HG03097 (cell line): ENCODE data around the gene ABCB7.
"Not testable (repeated sequence)": the region's sequence is repeated elsewhere in the genome, so short reads cannot be mapped to it uniquely, and the experiment has no call there.

Source experiments
- ATAC-seq: cut with Tn5 transposase; IDR thresholded peaks from one replicate; pipeline ENCODE4 v1.9.1; 2021; ENCODE audit not compliant: unreplicated experiment, low FRiP score

ABCB7 gene

DNA sequence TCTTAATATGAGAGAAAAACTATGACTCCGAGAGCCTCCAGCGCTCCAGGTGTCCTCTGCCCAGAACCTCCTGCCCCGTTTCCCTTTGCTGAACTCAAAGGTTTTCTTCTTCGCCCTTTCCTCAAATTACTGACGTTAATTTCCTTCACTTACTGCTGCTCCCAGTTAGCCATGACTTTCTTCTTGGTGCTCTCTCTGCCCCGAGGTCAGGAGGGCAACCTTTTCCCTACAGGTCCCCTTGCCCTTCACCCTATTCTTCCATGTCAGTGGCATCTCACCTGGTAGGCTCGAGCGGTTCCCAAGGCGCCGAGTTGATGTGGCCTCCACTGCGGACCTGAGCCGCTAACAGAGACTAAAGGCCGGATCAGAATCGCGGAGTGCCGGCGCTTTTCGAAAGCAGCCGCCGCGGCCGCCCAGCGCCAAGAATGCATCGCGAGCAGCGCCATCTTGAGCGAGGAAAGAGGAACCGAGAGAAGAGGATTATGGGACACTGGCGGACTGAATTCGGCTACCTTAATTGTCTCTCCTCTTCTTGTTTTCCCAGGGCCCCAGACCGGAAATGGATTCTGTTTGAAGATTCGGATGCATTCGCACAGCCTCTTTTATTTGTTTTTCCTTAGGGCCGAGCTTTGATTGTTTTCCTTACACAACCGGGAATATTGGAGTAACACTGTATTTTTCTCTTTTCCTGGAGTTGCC lies at the start of gene ABCB7:
TSS of gene ABCB7 (minus strand) at position 457 of the 699 bp plus-strand sequence. CDS start at position 446, 11 bp downstream.
- peak; percentile 80 for ATAC-seq

DNA sequence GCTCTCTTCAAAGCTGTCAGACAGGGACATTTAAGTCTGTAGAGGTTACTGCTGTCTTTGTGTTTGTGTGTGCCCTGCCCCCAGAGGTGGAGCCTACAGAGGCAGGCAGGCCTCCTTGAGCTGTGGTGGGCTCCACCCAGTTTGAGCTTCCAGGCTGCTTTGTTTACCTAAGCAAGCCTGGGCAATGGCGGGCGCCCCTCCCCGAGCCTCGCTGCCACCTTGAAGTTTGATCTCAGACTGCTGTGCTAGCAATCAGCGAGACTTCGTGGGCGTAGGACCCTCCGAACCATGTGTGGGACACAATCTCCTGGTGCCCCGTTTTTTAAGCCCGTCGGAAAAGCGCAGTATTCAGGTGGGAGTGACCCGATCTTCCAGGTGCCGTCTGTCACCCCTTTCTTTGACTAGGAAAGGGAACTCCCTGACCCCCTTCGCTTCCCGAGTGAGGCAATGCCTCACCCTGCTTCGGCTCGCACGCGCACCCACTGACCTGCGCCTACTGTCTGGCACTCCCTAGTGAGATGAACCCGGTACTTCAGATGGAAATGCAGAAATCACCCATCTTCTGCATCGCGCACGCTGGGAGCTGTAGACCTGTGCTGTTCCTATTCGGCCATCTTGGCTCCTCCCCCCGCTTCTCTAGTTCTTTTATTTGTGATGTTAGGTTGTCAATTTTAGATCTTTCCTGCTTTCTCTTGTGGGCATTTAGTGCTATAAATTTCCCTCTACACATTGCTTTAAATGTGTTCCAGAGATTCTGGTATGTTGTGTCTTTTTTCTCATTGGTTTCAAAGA lies 32.5 kb upstream of the ABCB7 start:
- ATAC-seq = not testable (repeated sequence)

DNA sequence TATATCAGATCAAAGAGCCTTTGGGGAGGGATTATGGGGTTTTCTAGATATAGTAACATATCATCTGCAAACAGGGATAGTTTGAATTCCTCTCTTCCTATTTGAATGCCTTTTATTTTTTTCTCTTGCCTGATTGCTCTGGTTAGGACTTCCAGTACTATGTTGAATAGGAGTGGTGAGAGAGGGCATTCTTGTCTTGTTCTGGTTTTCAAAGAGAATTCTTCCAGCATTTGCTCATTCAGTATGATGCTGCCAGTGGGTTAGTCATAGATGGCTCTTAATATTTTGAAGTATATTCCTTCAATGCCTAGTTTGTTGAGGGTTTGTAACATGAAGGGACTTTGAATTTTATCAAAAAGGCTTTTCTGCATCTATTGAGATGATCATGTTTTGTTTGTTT lies 25.6 kb upstream of the ABCB7 start:
- ATAC-seq = no peak

DNA sequence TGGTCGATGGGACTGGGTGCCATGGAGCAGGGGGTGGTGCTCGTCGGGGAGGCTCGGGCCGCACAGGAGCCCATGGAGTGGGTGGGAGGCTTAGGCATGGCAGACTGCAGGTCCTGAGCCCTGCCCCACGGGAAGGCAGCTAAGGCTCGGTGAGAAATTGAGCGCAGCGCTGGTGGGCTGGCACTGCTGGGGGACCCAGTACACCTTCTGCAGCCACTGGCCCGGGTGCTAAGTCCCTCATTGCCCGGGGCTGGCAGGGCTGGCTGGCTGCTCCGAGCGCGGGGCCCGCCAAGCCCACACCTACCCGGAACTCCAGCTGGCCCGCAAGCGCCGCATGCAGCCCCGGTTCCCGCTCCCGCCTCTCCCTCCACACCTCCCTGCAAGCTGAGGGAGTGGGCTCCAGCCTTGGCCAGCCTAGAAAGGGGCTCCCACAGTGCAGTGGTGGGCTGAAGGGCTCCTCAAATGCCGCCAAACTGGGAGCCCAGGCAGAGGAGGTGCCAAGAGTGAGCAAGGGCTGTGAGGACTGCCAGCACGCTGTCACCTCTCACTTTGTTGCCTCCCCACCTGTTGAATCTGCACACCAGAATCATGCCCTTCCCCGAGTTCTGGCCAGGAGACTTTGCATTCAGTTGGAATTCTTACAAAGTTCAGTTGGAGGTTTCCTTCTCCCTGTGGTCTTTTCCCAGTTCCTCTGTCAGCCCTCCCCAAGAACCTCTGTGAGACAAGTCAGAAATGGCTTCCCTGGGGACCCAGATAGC lies 23.6 kb upstream of the ABCB7 start:
- ATAC-seq = not testable (repeated sequence)

DNA sequence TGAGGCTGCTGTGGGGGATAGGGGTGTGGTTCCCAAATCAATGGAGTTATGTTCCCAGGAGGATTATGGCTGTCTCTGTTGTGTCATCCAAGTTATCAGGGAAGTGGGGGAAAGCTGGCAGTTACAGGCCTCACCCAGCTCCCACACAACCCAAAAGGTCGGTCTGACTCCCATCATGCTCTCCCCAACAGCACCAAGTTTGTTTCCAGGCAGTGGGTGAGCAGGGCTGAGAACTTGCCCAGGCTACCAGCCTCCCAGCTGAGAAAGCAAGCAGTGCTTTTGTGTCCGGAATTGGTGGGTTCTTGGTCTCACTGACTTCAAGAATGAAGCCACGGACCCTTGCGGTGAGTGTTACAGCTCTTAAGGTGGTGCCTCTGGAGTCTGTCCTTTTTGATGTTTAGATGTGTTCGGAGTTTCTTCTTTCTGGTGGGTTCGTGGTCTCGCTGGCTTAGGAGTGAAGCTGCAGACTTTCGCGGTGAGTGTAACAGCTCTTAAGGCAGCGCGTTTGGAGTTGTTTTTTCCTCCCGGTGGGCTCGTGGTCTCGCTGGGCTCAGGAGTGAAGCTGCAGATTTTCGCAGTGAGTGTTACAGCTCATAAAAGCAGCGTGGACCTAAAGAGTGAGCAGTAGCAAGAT lies 16.3 kb upstream of the ABCB7 start:
- not testable (repeated sequence) for ATAC-seq

DNA sequence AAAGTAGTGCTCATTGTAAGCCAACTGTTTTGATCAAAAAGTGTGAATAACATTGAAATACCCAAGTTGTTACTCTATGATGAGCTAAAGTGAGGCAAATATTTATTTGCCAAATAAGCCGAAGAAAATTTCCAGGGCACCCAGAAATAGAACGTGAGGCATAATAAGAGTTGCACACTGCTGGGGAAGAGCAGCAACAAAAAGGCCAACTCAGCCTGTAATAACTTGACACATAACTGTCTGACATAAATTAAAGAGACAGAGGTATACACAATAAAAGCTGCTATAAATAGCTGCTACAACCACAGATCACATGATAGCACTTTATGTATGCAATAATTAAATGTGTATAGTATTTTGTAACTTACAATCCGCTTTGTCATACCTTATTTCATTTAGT lies 2.0 kb upstream of the ABCB7 start:
- ATAC-seq = no peak

DNA sequence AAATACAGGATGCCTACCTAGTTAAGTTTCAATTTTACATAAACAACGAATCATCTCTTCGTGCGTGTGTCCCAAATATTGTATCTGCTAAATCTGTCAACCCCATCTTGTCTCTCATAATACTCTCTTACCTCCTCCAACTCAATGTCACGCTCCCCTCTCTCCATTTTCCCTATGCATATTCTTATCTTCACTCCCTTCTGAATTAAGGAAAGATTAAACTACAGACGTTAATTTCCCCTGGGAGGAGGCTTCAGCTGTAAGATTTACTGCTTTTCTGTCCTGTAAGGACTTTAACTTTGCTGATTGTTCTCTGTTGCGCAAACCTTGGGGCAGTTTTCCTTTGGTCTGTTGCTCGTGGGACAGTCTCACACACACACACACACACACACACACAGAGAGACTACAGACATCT lies 455 bp upstream of the ABCB7 start:
- ATAC-seq = no peak

DNA sequence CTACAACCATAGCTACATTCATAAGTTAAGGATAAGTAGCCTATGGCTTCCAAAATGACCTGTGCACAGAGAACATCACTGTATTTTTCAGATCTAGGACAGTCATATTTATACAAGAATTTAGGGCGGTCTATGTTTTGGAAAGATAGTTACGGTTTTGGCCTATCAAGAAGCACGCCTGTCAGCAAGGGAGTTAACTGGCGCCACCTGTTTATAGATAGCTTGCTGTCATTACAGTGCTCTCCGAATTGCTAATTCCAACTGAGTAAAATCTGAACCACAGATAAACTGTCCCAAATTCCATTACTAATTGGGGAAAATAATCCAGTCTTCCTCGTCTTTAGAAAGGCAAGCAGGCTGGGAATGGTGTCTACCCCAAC lies 646 bp downstream of the ABCB7 start:
- peak; percentile 36 for ATAC-seq

DNA sequence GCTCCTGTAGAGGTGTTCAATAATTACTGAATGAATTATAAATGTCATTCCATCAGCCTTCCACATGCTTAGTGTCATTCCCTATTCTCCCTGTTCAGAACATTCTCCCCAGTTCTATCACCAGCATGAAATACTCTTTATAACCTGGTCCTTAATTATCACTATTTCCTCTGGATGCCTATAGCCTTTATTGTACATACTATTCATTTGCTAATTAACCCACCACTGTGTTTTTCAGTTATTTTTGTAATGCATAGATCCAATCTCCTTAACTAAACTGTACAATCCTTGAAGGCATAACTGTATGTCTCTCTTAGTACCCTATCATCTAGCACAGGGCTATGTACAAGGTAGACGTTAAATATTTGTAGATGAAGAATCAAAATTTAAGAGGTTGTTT lies 1.2 kb downstream of the ABCB7 start:
- no peak for ATAC-seq

DNA sequence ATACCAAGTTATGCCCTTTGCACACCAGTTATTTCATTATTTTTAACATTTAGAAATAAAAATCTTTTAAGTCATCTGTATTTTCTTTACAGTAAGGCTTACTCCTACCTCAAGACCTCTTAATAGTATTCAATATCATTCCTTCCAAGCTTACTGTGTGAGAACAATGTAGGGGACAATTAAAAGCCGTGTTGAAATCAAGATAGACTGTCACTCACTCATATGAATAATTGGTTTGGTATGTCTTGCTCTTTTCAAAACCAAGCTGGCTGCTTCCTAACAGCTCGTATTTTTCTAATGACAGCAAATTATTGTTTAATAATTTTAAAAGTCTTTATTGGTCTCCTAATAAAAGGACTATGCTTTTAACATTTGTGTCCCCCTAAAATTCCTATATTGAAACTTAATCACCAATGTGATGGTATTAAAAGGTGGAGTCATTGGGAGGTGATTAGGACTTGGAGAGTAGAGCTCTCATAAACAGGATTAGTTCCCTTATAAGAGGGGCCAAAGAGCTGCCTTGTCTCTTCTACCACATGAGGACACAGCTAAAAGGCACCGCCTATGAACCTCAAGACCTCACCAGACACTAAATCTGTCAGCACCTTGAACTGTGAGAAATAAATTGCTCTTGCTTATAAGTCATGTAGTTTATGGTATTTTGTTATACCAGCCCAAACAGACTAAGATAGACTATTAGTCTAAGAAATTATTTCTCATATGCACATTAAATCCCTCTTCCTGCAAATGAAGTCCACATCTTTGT lies 4.1 kb downstream of the ABCB7 start:
- ATAC-seq = no peak

DNA sequence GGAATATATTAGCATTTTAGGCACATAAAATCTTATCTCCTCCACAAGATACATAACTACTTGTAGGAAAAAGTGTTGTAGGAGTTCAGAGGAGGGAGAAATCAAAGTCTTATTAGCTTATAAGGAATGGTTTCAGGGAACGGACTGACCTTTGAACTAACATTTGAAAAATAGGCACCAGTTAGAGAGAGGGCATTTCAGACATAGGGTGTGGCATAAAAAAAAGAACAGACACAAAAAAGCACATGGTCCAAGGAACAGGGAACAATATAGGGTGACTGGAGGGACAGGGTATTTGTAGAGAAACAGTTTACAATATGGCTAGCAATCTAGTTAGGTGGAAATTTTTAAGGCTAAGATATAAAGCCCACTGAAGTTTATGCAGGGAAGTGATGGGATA lies 6.4 kb downstream of the ABCB7 start:
- no peak for ATAC-seq

DNA sequence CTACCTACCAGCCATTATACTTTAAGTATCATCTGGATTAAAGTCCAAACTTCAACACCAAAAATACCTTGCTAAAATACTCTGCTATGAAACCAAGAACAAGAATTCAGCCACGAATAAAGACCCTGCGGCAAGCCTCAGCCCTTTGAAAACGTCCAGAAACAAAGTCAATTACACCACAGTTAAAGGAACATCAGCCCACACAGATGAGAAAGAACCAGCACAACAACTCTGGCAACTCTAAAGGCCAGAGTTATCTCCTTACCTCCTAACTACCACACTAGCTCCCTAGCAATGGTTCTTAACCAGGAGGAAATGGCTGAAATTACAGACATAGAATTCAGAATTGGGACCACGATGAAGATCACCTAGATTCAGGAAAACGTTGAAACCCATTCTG lies 23.4 kb downstream of the ABCB7 start:
- no peak for ATAC-seq

DNA sequence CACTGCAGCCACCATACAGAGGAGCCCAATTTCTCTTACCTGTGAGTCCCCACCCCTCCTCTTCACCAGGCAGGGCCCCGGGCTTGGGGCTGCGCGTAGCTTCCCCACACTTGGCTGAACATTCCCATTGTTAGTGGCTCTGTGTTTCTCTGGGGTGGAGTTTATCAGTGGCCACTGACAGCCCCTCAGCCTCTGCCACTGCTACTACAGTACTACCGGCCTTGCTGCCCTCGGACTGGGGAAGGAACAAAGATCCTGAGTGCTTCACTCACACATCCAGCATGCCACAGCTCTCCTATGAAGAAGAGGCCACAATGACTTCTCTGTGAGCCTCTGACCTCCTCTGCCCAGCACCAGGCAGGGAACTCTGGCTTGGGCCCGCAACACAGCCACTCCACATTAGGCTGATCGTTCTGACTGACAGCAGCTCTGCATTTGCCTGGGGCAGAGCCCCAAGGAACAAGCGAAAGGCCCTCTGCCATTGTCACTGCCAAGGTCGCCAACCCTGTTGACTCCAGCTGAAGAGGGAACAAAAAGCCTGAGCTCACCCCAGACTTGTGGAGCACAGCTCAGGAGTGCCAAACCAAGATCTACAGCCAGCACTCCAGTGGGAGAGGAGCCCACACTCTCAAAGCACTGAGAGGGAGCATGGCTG lies 24.0 kb downstream of the ABCB7 start:
- ATAC-seq = no peak

DNA sequence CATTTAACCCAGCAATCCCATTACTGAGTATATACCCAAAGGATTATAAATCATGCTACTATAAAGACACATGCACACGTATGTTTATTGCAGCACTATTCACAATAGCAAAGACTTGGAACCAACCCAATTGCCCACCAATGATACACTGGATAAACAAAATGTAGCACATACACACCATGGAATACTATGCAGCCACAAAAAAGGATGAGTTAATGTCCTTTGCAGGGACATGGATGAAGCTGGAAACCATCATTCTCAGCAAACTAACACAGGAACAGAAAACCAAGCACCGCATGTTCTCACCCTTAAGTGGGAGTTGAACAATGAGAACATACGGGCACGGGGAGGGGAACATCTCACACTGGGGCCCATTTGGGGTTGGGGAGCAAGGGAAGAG lies 27.0 kb downstream of the ABCB7 start:
- ATAC-seq = not testable (repeated sequence)

DNA sequence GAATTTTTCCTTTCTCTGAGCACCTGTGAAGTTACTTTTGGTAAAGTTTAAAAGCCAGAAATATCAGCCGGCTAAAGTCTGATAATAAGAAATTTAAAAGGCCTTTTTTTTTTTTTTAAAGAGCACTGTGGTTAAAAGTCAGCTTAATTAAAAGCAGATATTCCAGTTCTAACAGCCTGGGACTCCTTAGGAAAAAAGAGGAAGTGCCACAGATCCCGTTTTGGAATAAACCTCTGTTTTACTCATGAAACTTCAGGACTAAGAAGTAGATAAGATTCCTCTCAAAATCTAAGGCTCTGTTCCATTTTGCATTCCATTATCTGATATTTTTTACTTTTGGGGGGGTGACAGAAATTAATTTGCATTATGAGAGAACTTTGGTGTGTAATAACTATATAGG lies 37.8 kb downstream of the ABCB7 start:
- no peak for ATAC-seq

DNA sequence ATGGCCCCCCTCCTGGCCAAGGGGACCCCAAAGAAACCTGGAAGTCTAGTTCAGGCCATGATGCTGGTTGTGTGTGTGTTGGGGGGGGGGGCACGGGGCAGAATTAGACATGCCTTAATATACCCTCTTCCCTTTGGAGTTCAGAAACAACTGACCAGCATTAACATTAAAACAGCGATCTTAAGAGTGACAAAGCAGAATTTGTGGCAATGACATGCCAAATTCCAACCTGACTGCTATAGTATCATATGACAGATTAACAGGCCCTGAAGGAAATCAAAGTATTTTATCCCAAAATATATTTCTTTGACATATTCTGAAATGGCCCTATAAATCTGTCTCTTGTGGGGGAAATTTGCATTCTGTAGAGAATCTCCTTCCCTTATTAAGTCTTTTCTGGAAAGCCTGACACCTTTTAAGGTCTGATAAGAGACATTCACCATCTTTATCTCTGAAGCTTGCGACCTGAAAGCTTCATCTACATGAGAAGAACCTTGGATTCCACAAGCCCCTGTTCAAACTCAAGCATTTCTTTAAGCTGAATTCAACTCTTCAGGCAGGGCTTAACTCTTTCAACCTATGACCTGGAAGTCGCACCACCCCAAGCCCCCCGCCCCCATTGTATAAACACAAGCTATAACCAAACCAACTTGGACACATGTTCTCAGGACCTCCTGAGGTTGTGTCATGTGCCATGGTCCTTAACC lies 40.2 kb downstream of the ABCB7 start:
- no peak for ATAC-seq

DNA sequence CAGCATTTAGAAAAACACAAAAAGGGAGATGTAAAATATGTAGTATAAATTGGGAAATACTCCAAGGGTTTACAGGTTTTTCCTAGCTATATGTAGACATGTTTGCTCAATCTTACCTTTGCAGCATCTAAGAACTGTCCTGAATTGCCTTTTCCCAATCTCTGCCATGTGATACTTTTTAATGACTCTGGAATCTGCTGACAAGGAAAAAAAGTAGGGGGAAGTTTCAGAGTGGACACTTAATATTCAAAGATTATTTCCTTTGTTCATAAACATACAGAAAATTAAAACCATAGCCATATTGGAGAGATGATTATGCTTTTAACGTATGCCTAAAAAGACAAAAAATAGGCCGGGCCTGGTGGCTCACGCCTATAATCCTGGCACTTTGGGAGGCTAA lies 41.4 kb downstream of the ABCB7 start:
- ATAC-seq = no peak

DNA sequence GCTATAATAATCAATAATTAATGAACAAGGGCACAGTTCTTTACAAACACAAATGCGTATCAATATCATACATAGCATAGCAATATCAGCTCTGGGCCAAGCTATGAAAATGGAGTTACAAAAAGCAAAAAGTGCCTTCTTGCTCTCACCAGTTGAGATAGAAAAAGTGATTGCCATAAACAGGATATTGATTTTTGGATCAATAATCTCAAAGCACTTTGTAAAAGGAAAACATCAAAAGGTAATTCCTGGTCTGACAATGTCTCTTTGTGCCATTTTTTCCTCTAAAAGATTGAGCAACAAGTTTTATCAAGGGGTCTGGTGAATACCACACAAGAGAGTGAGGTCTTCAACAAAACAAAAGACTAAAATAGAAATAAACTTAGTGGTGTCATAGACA lies 42.4 kb downstream of the ABCB7 start:
- ATAC-seq = no peak

DNA sequence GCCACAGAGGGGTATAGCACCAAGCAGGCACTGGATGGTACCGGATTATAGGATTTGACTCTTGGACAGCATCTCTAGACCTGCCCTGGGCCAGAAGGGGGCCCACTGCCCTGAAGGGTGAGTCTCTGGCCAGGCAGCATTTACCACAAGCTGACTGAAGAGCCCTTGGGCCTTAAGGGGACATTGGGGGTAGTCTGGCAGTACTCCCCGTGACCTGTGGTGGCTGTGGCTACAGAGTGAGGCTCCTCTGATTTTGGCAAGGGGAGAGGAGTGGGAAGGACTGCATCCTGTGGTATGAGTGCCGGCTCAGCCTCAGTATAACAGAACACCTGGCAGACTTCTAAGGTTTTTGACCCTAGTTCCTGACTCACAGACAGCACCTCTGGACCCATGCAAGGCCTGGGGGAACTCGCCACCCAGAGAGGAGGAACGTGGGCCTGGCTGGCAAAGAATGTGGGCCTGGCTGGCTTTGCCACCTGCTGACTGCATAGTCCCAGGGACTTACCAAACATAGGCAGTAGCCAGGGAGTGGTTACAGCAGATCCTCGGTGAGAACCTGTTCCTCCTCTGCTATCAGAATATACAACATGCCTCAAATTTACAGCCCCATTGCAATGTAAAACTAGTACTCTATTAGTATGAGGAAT lies 48.1 kb downstream of the ABCB7 start:
- ATAC-seq = no peak
